Urinary bladder (tissue), 4 donors: Measurements from ENCODE around the gene CLIC5. TPM values are rescaled to one million over a fixed set of nuclear protein-coding genes. Genes with fewer than 3 reads are reported as not detected.

Experiments
- DNase-seq: peaks from one replicate; pipeline ENCODE4 v3.0.0-alpha.2; 2015; ENCODE audit errors: extremely low spot score
- H3K27ac ChIP-seq: one replicate; pipeline ENCODE4 v1.5.1; 2013; ENCODE audit warnings: low read depth, mild to moderate bottlenecking, moderate library complexity
- H3K36me3 ChIP-seq: one replicate; pipeline ENCODE4 v1.6.1; 2013; ENCODE audit warnings: mild to moderate bottlenecking, moderate library complexity; ENCODE audit not compliant: insufficient read depth
- H3K4me1 ChIP-seq: one replicate; pipeline ENCODE4 v1.6.1; 2013; ENCODE audit warnings: mild to moderate bottlenecking, moderate library complexity; ENCODE audit not compliant: insufficient read depth
- H3K4me3 ChIP-seq: one replicate; pipeline ENCODE4 v1.5.1; 2013; ENCODE audit warnings: low read depth, low read length
- WGBS: extraction: QIAGEN DNeasy Blood & Tissue Kit; methylation state at CpG from one replicate; pipeline ENCODE4 v1.1.7; 2013; 5-methylcytosine and 5-hydroxymethylcytosine counted together
- polyA plus RNA-seq: library from polyadenylated mRNA; stranded (reverse); fragments of 200-250 nt; gene quantifications from one replicate; pipeline ENCODE4 v1.2.3, GENCODE V29; 2013
- total RNA-seq: library from RNA; depleted of rRNA; stranded (reverse); fragments of >200 nt; gene quantifications from one replicate; pipeline ENCODE4 v1.2.3, GENCODE V29; 2014
- donor health status: healthy with polysubstance abuse.
- donor health status: healthy.

The CLIC5 gene
- total RNA-seq, result 4.3 TPM
- 2.4 TPM for polyA plus RNA-seq

DNA sequence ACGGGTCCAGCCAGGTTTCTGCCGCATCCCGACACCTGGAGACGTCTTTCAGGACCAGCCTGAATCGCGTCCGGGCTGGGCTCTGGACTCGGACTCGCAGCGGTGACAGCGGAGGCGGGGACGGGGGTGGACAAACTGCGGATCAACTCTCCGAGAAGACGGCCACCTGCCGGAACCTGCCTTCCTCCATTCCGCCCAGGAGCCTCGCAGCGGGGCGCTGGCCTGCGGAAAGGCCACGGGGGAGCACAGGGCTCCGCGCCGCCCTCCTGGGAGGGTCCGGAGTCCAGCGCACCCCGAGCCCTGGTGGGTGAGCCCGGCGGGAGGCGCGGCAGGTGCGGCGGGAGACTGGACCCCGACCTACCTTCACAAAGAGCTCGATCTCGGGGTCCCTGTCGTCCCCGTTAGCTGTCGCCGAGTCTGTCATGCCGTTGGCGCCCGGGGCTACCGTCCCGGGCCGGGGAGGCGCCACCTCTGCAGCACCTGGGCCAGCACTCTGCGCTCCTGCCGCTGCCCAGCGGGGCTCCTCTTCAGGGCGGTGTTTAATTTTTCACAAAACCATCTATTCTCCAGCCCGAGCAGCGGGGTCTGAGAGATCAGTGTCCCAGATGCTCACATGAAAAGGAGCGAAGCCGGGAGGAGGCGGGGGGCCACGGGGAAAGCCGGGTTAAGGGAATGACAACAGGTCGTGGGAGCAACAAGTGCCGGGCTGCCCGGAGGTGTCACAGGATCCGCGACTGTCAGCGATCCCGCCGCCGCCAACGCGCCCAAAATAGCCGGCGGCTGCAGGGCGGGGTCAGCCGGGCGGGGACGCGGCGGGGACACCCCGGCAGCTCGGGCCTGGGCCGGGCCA is at the start of gene CLIC5:
Gene CLIC5, minus strand, starts transcription at position 742 of the 850 bp plus-strand sequence. Its CDS starts 318 bp downstream, at position 424.
- Histone ChIP-seq H3K4me3 (peak within 1 kb of the TSS; percentile 40), H3K27ac (no peak within 1 kb of the TSS), H3K4me1 (peaks cover 2% of the 10 kb centered on the region), H3K36me3 (no peaks in the 10 kb centered on the region)
- WGBS, result under 1% methylated on average over 82 of the region's 82 CpGs
- DNase-seq, result no peak

DNA sequence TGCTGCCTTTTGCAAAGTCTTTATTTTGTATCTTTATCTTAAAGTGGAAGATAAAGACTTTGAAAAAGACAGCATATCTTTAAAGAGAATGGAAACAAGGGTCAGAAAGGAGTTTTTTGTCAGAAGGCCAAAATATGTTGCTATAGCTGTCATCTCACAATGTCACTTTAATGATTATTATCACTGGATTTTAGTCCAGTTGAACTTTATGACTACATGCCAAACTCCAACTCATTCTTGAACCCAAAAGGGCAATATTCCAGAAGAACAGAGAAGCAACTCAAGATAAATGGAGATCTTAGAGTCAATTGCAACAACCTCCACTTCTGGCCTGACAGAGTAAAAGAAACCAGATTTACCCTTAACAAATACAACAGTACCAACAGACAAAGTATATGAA is 47.3 kb upstream of the CLIC5 start:
- no peak for DNase-seq
- Histone ChIP-seq H3K4me3 (no peak overlapping the region), H3K4me1 (no peaks in the 10 kb centered on the region), H3K27ac (no peak overlapping the region), H3K36me3 (no peaks in the 10 kb centered on the region)

DNA sequence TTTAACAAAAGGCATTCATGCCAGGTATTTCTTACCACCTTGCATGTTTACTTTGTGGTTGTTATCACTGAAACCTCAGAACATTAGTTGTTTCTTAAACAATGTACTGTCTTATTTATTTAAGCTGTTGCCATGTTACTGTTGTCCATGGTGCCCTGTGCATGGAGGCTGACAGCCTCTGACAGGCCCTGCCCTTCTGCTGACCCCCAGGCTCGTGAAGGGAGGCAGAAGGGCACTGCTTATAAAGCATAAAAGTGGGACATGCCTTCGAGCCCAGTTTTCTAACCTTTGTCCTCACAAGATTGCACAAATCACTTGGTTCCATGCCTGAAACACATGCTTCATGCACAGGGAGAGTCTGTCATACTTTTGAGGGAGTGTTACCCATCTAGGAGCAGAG is 46.7 kb upstream of the CLIC5 start:
- WGBS, result 27% methylated on average over 2 of the region's 2 CpGs
- no peak for DNase-seq
- no peaks in the 10 kb centered on the region for H3K4me1 ChIP-seq
- H3K4me3 ChIP-seq, result no peak overlapping the region
- H3K36me3 ChIP-seq, result no peaks in the 10 kb centered on the region
- no peak overlapping the region for H3K27ac ChIP-seq

DNA sequence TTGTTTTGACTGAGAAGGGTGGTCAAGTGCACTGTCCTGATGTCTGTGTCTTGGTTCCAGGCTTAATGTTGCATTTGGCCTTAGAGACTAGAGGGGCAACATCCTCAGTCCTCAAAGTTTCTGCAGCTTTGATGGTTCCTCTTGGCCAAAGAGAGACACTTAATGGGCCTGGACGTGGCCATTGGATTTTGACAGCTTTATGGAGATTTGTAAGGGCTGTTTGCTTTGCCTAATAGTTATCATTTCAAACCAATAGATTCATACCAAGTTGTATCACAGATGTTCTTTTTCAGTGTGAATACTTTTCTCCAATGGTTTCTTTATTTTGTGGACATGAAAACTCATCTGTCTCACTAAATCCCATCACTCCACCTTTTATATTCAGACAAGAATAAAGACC is 45.8 kb upstream of the CLIC5 start:
- H3K4me3 ChIP-seq, result no peak overlapping the region
- H3K4me1 ChIP-seq, result no peaks in the 10 kb centered on the region
- no peaks in the 10 kb centered on the region for H3K36me3 ChIP-seq
- no peak overlapping the region for H3K27ac ChIP-seq
- DNase-seq, result no peak
- 31% methylated on average over 1 of the region's 1 CpG for WGBS

DNA sequence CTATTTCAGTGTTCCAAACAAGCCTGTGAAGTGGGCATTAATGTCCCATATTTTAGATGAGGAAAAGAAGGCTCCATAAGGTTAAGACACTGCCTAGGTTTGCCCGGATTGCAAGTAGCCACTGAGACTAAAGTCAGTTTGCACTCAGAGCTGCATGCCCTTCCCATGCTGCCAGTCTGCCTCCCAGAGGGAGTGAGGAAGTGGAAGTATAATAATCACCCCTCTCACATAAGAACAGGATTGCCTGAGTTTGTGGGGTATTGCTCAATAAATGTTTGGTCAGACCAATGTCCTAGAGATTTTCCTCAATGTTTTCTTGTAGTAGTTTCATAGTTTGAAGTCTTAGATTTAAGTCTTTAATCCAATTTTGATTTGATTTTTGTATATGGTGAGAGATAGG is 43.9 kb upstream of the CLIC5 start:
- H3K27ac ChIP-seq, result no peak overlapping the region
- H3K4me1 ChIP-seq, result no peaks in the 10 kb centered on the region
- H3K36me3 ChIP-seq, result no peaks in the 10 kb centered on the region
- H3K4me3 ChIP-seq, result no peak overlapping the region
- 84% methylated on average over 1 of the region's 1 CpG for WGBS
- no peak for DNase-seq

DNA sequence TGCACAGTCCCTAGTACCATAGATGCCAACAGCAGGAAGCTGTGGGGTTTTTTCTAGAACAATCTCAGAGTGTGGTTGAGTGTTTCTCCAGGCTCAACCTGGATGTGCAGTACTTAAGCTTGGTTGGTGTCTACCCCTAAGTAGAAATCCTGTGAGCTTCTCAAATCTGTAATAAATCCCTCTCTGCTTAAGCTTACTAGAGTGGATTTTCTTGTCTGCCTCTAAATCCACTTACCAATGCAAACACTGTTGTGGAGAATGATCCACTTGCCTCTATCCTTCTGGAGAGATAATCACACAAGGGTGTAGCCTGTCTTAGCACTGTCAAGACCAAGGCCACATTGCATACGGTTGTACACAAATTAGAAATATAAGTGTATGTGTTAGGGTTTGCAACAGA is 43.3 kb upstream of the CLIC5 start:
- no peak for DNase-seq
- WGBS, result 94% methylated on average over 1 of the region's 1 CpG
- H3K4me1 ChIP-seq, result no peaks in the 10 kb centered on the region
- no peak overlapping the region for H3K4me3 ChIP-seq
- no peak overlapping the region for H3K27ac ChIP-seq
- no peaks in the 10 kb centered on the region for H3K36me3 ChIP-seq

DNA sequence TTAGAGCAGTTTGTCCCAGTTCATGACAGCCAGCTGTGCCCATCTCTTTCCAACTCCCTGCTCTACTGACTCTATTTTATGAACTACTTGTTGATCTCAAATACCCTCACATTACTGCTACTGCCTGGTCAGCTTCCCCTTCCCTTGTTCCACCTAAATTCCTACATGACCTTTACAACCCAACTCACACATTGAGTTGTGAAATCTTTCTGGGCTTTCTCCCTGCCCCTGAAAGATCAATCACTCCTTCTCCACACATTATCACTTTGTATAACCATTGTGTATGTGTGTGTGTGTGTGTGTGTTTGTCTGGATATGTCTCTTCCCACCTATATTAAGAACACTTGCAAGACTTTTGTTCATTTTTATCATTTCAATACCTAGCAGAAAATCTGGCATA is 42.1 kb upstream of the CLIC5 start:
- no peak overlapping the region for H3K27ac ChIP-seq
- H3K4me1 ChIP-seq, result no peaks in the 10 kb centered on the region
- no peak for DNase-seq
- no peaks in the 10 kb centered on the region for H3K36me3 ChIP-seq
- no peak overlapping the region for H3K4me3 ChIP-seq

DNA sequence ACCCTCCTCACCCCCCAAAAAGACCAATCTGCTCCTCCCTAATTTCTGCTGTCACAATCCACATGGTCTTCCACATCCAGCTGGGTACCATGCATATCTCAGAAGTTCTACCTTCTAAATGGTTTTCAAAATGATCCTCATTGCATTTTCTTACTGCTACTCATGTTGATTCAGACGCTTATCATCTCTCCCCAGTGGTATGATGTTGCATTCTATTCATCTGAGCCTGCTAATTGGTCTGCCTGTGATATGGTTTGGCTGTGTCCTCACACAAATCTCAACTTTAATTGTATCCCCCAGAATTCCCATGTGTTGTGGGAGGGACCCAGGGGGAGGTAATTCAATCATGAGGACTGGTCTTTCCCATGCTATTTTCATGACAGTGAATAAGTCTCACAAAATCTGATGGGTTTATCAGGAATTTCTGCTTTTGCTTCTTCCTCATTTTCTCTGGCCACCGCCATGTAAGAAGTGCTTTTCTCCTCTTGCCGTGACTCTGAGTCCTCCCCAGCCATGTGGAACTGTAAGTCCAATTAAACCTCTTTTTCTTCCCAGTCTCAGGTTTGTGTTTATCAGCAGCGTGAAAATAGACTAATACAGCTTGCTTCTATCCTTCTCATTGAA is 41.4 kb upstream of the CLIC5 start:
- no peak for DNase-seq
- Histone ChIP-seq H3K4me1 (no peaks in the 10 kb centered on the region), H3K4me3 (no peak overlapping the region), H3K36me3 (no peaks in the 10 kb centered on the region), H3K27ac (no peak overlapping the region)
- 86% methylated on average over 4 of the region's 4 CpGs for WGBS

DNA sequence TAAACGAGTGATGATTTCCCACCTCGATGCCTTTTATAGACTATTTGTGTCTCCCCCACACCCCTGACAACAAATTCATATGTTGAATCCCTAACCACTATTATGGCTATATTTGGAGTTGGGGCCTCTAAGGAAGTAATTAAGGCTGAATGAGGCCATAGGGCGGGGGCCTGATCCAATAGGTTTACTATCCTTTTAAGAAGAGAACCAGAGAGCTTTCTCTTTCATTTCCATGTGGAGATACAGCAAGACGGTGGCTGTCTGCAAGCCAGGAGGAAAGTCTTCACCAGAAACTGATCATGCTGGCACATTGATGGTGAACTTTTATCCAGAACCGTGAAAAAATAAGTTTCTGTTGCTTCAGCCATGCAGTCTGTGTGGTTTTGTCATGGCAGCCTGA is 38.9 kb upstream of the CLIC5 start:
- no peak overlapping the region for H3K4me3 ChIP-seq
- DNase-seq, result no peak
- WGBS, result 77% methylated on average over 5 of the region's 5 CpGs
- H3K4me1 ChIP-seq, result no peaks in the 10 kb centered on the region
- no peak overlapping the region for H3K27ac ChIP-seq
- H3K36me3 ChIP-seq, result no peaks in the 10 kb centered on the region

DNA sequence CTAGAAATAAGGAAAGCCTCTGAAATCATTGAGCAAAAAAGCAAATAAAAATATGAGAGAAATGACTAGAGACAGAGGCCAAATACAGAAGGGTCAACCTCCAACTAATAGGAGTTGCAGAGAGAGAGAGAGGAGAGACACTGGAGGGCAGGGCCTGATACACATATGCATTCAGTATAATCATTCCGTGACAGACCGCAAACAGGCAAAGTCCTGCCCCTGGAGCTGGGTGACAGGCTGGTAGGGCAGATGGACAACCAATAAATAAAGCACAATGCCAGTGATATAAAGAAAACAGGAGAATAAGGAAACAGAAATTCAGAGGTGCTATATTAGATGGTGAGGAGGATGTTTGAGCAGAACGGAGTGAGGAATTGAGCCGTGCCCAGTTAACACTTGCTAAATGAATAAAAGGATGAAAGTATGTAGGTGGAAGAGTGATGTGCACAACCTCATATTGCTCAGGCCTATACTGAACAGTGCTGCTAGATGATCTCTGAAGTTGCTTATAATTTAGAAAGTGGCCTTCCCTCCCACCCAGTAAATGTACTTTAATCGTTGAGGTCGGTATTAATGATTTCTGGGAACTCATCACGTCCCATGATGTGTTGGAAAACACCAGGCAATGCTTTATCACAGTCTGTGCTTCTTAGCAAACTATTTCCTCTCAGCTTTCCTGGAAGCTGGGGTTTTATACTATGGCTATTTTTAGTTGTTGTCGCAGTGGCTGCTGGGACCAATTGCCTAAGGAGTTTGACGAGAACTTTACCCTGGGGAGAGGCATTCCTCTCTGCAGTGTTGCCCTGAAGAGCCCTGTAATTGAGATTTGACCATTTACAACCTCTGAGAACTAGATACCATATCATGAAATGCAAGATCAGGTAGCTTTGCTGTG is 37.6 kb upstream of the CLIC5 start:
- Histone ChIP-seq H3K36me3 (no peaks in the 10 kb centered on the region), H3K4me1 (no peaks in the 10 kb centered on the region), H3K4me3 (no peak overlapping the region), H3K27ac (no peak overlapping the region)
- WGBS, result 63% methylated on average over 9 of the region's 9 CpGs
- no peak for DNase-seq

DNA sequence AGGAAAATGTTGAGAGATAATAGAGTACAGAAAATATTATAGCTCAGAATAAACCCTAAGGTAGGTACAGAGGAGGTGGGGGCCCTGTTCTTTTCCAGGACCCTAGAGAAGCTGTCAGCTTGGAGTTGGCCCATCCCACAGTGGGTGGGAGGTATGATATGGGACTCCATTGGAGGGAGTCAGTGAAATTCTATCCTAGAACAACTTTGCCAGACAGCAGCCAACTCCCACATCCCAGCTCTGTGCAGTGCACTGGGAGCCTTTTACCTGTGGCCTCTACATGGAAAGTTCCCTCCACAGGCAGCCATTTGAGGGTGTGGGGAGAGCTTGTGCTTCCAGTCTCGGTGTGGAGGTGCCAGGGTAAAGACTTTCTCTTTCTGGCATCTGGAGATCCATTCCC is 36.8 kb upstream of the CLIC5 start:
- no peaks in the 10 kb centered on the region for H3K4me1 ChIP-seq
- H3K4me3 ChIP-seq, result no peak overlapping the region
- 91% methylated on average over 1 of the region's 1 CpG for WGBS
- H3K27ac ChIP-seq, result peak overlapping the region; percentile 30
- H3K36me3 ChIP-seq, result no peaks in the 10 kb centered on the region
- DNase-seq, result no peak

DNA sequence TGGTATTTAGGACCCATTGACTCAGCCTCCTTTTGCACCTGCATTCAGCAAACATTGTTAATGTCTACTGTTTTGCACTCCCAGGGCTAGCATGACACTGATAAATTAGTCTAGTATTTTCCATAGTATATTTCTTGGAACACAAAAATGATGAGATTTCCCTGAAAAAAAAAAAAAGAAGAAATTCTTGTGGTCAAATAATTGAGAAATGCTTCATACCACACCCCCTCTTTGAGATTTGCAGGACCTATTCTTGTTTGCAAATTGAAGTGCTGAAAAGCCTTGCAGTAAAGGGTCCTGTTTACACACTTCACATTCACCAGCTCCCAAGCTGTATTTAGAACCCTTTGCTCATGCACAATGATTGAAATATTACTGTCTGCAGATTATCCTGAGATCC is 36.3 kb upstream of the CLIC5 start:
- no peak overlapping the region for H3K27ac ChIP-seq
- no peak for DNase-seq

DNA sequence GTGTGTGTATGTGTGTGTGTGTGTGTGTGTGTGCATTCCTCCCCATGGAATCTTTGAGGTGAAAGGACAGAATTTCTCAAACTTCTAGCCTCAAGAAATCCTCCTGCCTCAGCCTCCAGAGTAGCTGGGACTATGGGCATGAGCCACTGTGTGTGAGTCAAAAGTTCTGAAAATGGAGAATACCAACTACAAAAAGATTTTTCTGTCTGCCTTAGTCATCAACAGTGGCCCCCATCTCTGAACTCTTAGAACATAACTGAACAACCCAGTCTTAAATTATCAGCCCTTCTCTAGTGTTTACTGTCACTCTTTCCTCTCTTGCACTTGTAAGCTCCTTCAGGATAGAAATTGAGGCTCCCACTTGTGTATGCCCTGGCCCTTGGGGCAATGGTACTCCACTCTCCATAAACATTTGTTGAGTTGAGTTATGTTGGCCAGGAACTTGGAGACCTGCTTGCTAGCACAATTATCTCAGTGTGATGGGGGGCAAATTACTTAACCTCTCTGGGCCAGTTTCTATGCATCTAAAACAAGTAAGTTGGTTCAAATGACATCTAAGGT is 35.3 kb upstream of the CLIC5 start:
- Histone ChIP-seq H3K4me1 (no peaks in the 10 kb centered on the region), H3K36me3 (no peaks in the 10 kb centered on the region), H3K27ac (no peak overlapping the region), H3K4me3 (no peak overlapping the region)
- no peak for DNase-seq

More for the DNA sequence above, 36.3 kb upstream of the CLIC5 start:
- no peaks in the 10 kb centered on the region for H3K36me3 ChIP-seq
- no peak overlapping the region for H3K4me3 ChIP-seq
- no peaks in the 10 kb centered on the region for H3K4me1 ChIP-seq
